Gastroesophageal sphincter (tissue), 4 donors: ENCODE results near the gene ASTL. TPM values are rescaled to one million over a fixed set of nuclear protein-coding genes. Genes with fewer than 3 reads are reported as not detected.
"Not testable (repeated sequence)": the region's sequence is repeated elsewhere in the genome, so short reads cannot be mapped to it uniquely, and the experiment has no call there.

ENCODE experiments used
- ATAC-seq: fragments of 150-250 bp; one replicate; pipeline ENCODE4 v1.9.1; 2016; ENCODE audit warnings: mild to moderate bottlenecking, moderate library complexity
- H3K27ac ChIP-seq, 4 donors: fragments of 200-600 bp; sonication (generic) in 3 of 4; 1 replicate in 3 of 4; 2 replicates in 1 of 4; pipeline ENCODE4 v1.5.1; 2016 to 2019
- H3K27me3 ChIP-seq: fragments of 200-600 bp; sonication (generic); one replicate; pipeline ENCODE4 v1.5.1; 2019
- H3K36me3 ChIP-seq, 2 donors: fragments of 200-600 bp; sonication (generic); one replicate each; pipeline ENCODE4 v1.5.1; 2019; ENCODE audit warnings: control low read depth in 1 of 2
- H3K4me1 ChIP-seq, 3 donors: fragments of 200-600 bp; sonication (generic); 1 replicate in 2 of 3; 2 replicates in 1 of 3; pipeline ENCODE4 v1.5.1; 2016 to 2019; ENCODE audit warnings: control low read depth in 2 of 3
- H3K4me3 ChIP-seq, 2 donors: fragments of 200-600 bp; sonication (generic); one replicate each; pipeline ENCODE4 v1.5.1; 2019; ENCODE audit warnings: mild to moderate bottlenecking in 1 of 2, moderate library complexity in 1 of 2
- H3K9me3 ChIP-seq, 3 donors: fragments of 200-600 bp; sonication (generic); one replicate each; pipeline ENCODE4 v1.5.1; 2017 to 2019; ENCODE audit warnings: control low read depth in 2 of 3
- EP300 ChIP-seq: sonication (generic); formaldehyde crosslinking; IDR thresholded peaks from one replicate; pipeline ENCODE4 v1.6.1; 2017; ENCODE audit warnings: antibody characterized with exemption, mild to moderate bottlenecking
- POLR2A ChIP-seq, 2 donors: fragments of 450-650 bp; IDR thresholded peaks; one replicate each; pipeline ENCODE4 v1.6.1; 2017; ENCODE audit warnings: antibody characterized with exemption in 2 of 2, mild to moderate bottlenecking in 2 of 2, moderate library complexity in 1 of 2
- POLR2AphosphoS5 ChIP-seq: sonication (generic); formaldehyde crosslinking; IDR thresholded peaks from one replicate; pipeline ENCODE4 v1.6.1; 2017; ENCODE audit warnings: antibody characterized with exemption
- WGBS, 2 donors: methylation state at CpG; one replicate each; pipeline ENCODE4 v1.1.5; 2018; ENCODE audit warnings: low coverage in 1 of 2; 5-methylcytosine and 5-hydroxymethylcytosine counted together
- total RNA-seq, 4 donors: library from RNA; depleted of rRNA; stranded (reverse); fragments of >200 nt; gene quantifications; one replicate each; pipeline ENCODE4 v1.1.0, GENCODE V29; 2016
- TF ChIP-seq, protein P1 (sequence below), 4 experiments: fragments of 200-600 bp in 2 of 4; fragments of 450-650 bp in 2 of 4; sonication (generic) in 1 of 4; IDR thresholded peaks; one replicate each; pipeline ENCODE4 v1.5.1; 2017 to 2019; ENCODE audit warnings: antibody characterized with exemption in 4 of 4, mild to moderate bottlenecking in 2 of 4, moderate library complexity in 2 of 4

ASTL gene
- total RNA-seq, 4 donors from 2014 or later, result not detected

DNA sequence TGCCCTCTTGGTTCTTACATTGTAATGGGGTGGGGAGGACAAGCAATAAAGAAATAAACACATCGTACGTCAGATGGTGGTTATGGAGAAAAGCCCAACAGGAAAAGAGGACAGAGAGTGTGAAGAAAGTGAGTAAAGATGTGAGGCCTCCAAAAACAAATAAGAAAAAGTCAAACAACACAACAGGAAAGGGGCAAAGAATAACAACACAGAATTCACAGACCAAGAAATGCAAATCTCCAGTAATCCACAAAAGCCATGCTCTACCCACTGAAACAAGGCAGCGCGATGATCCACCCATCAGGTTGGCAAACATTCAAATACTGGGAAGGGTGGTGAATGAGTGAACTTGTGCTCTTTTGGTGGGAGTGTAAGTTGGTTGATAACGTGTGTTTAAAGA lies 23.6 kb upstream of the ASTL start:
- Histone ChIP-seq H3K9me3 (no peaks in the 10 kb centered on the region), H3K4me1 (no peaks in the 10 kb centered on the region), H3K4me3 (no peak overlapping the region), H3K36me3 (no peaks in the 10 kb centered on the region), H3K27me3 (peaks cover 19% of the 10 kb centered on the region), H3K27ac (no peak overlapping the region)
- no peak for ATAC-seq
- TF ChIP-seq, protein P1, sequence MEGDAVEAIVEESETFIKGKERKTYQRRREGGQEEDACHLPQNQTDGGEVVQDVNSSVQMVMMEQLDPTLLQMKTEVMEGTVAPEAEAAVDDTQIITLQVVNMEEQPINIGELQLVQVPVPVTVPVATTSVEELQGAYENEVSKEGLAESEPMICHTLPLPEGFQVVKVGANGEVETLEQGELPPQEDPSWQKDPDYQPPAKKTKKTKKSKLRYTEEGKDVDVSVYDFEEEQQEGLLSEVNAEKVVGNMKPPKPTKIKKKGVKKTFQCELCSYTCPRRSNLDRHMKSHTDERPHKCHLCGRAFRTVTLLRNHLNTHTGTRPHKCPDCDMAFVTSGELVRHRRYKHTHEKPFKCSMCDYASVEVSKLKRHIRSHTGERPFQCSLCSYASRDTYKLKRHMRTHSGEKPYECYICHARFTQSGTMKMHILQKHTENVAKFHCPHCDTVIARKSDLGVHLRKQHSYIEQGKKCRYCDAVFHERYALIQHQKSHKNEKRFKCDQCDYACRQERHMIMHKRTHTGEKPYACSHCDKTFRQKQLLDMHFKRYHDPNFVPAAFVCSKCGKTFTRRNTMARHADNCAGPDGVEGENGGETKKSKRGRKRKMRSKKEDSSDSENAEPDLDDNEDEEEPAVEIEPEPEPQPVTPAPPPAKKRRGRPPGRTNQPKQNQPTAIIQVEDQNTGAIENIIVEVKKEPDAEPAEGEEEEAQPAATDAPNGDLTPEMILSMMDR (IDR thresholded peaks at IDR 0.05), result no peak
- TF ChIP-seq POLR2AphosphoS5, result no peak
- no peak for TF ChIP-seq POLR2A (IDR thresholded peaks at IDR 0.05)
- TF ChIP-seq EP300, result no peak
- WGBS, 2 donors, result 25 to 49% methylated on average over 5 of the region's 5 CpGs

DNA sequence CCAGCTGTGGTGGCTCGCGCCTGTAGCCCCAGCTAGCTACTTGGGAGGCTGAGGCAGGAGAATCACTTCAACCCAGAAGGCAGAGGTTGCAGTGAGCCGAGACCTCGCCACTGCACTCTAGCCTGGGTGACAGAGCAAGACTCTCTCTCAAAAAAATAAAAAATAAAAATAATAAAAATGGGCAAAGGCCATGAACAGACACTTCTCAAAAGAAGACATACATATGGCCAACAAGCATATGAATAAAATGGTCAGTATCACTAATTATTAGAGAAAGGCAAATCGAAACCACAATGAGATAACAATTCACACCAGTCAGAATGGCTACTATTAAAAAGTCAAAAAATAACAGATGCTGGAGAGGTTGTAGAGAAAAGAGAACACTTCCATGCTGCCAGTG lies 22.1 kb upstream of the ASTL start:
- H3K4me1 ChIP-seq, H3K36me3 ChIP-seq, H3K9me3 ChIP-seq, ATAC-seq, H3K27ac ChIP-seq, H3K4me3 ChIP-seq: not testable (repeated sequence)
- peaks cover 24% of the 10 kb centered on the region for H3K27me3 ChIP-seq
- 96 to 100% methylated on average over 3 of the region's 5 CpGs for WGBS, 2 donors

DNA sequence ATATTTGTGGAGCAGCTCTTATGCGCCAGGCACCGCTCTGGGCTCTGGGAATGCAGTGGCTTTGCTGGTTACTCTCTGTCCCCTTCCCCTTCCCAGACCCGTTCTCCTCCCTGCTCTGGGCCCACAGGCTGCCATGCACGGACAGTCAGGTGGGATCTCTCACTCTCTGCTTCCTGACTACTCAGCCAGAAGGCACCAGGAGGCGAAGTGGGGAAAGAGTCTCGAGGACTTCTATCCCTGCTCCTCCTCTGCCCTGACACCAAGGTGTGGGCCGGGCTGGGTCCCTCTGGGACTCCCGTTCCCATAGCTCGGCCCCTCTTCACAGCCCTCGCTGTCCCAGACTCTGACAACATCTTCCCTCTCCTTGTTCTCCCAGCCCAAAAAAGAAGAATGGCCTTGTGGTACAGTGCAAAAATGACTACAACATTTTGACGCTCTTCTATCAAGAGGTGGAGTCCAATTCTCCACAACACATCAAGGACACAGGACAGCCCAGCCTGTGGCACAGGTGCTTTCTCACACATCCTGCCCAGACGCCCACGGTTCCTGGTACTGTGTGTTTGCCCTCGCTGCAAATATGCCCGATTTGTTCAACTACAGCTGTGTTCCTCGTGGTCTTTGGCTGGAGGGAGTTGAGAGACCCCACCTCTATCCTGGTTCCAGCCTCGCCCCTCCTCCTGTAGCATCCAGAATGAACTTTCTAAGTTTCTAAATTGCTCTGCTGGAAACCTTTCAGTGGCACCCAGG lies 21.0 kb upstream of the ASTL start:
- ATAC-seq, result no peak
- no peaks in the 10 kb centered on the region for H3K9me3 ChIP-seq
- H3K36me3 ChIP-seq, result no peaks in the 10 kb centered on the region
- TF ChIP-seq POLR2AphosphoS5 (no peak), POLR2A (IDR thresholded peaks at IDR 0.05) (no peak), EP300 (no peak)
- TF ChIP-seq, protein P1 (IDR thresholded peaks at IDR 0.05), result no peak
- no peak overlapping the region for H3K27ac ChIP-seq
- 75 to 96% methylated on average over 4 to 13 of the region's 17 CpGs for WGBS, 2 donors
- no peaks in the 10 kb centered on the region for H3K4me1 ChIP-seq
- H3K4me3 ChIP-seq, result no peak overlapping the region
- peaks cover 15% of the 10 kb centered on the region for H3K27me3 ChIP-seq

DNA sequence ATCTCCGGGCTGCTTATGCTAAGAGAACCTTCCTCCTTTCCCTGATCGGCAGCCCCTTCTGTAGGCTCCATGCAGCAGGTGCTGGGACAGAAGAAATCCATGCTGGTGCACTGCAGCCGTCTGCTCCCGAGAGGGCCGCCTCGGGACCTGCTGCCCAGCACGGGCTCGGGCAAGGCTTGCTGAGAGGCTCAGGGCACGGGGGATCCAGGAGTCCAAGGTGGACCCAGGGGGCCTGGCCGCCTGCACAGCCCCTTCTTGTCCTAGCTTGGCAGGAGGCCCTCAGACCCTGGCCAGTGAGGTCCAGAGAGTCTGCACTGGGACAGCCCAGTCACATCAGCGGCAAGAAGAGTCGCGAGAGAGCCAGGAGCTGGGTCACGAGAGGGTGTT lies 20.2 kb upstream of the ASTL start:
- Histone ChIP-seq H3K4me3 (no peak overlapping the region), H3K27me3 (peaks cover 10% of the 10 kb centered on the region), H3K9me3 (no peaks in the 10 kb centered on the region), H3K36me3 (no peaks in the 10 kb centered on the region), H3K4me1 (no peaks in the 10 kb centered on the region), H3K27ac (no peak overlapping the region)
- no peak for ATAC-seq
- 78% methylated on average over 2 of the region's 14 CpGs; no CpG with 5 or more reads in 1 of the 2 donors for WGBS, 2 donors
- no peak for TF ChIP-seq POLR2AphosphoS5
- no peak for TF ChIP-seq EP300
- TF ChIP-seq, protein P1 (IDR thresholded peaks at IDR 0.05), result no peak
- TF ChIP-seq POLR2A (IDR thresholded peaks at IDR 0.05), result no peak

DNA sequence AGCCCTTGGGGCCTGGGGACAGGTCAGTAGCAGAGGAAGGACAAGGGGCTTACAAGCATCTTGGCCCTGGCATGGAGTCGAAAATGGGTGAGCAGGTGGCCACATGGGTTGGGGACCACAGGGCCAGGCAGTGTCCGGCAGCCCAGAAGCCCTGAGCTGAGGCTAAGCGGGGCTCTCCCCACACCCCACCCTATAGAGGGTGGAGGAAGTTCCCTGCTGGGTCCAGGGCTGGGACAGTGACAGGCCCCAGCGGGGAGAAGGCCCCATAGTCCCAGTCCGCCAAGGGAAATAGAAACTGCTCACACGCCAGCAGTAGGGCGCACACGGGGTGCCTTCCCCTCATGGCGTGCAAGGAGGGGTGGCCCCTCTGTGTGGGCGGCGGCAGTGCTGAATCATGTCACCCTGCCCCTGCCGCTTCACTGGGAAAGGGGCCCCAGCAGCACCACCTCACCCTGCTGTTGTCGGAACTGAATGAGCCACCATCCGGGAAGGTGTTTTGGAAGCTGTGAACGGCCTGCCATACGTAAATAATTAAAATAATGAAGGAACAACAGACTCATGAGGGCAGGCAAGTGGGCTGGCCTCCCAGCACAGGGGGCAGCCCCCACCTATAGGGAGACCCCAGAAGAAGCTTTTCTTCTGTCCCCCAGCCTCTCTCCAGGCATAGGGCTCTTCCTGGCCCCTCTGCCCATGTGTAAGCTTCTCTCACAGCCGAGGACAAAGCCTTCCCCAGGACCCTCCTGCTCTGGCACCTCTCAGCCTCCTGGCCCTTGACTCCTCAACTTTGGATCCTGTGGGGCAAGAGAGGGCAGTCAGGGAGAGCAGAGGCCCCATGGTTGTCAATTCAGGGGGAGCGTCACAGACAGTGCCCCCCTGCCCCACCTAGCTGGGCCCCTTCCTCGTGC lies 19.6 kb upstream of the ASTL start:
- Histone ChIP-seq H3K4me3 (no peak overlapping the region), H3K27me3 (peaks cover 10% of the 10 kb centered on the region), H3K9me3 (no peaks in the 10 kb centered on the region), H3K4me1 (no peaks in the 10 kb centered on the region), H3K36me3 (no peaks in the 10 kb centered on the region), H3K27ac (no peak overlapping the region)
- 59 to 67% methylated on average over 3 to 4 of the region's 19 CpGs for WGBS, 2 donors
- ATAC-seq, result no peak
- no peak for TF ChIP-seq EP300
- TF ChIP-seq, protein P1 (IDR thresholded peaks at IDR 0.05), result no peak
- no peak for TF ChIP-seq POLR2AphosphoS5
- TF ChIP-seq POLR2A (IDR thresholded peaks at IDR 0.05), result no peak
